ENCODE measurements around the gene DDX3X. TPM values are rescaled to one million over a fixed set of nuclear protein-coding genes. Genes with fewer than 3 reads are reported as not detected.

Gene DDX3X
- 112 and 128 TPM in 2 replicates for total RNA-seq

DNA sequence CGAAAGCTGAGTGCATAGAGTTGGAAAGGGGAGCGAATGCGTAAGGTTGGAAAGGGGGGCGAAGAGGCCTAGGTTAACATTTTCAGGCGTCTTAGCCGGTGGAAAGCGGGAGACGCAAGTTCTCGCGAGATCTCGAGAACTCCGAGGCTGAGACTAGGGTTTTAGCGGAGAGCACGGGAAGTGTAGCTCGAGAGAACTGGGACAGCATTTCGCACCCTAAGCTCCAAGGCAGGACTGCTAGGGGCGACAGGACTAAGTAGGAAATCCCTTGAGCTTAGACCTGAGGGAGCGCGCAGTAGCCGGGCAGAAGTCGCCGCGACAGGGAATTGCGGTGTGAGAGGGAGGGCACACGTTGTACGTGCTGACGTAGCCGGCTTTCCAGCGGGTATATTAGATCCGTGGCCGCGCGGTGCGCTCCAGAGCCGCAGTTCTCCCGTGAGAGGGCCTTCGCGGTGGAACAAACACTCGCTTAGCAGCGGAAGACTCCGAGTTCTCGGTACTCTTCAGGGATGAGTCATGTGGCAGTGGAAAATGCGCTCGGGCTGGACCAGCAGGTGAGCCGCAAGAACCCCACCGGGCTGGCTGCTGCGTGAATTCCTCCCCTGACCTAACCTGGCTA, at the start of gene DDX3X:
TSS of gene DDX3X (plus strand) at position 419 of the 619 bp plus-strand sequence. CDS start at position 510, 91 bp downstream.

Other genes starting within 250 kb of the DDX3X start
- gene USP9X, start 248.7 kb upstream of the DDX3X start, total RNA-seq = 40.9 and 56.9 TPM in 2 replicates
- gene NYX, start 113.2 kb downstream of the DDX3X start, total RNA-seq = not detected in 2 replicates

All from myometrial cell (primary cell).